Common myeloid progenitor, CD34-positive (primary cell): ENCODE data around the gene CEP170.
"Not testable (repeated sequence)": the region's sequence is repeated elsewhere in the genome, so short reads cannot be mapped to it uniquely, and the experiment has no call there.

Source experiments
- CTCF ChIA-PET: fragments of 350-600 bp; sonication (Branson Sonifier 250); formaldehyde crosslinking; loops from one replicate; lab custom pipeline; 2021; ENCODE audit warnings: antibody characterized with exemption; lab: Charles Lee
- POLR2A ChIA-PET: fragments of 350-600 bp; sonication (Branson Sonifier 250); formaldehyde crosslinking; loops from one replicate; lab custom pipeline; 2021; ENCODE audit warnings: antibody characterized with exemption; lab: Charles Lee
- DNase-seq, 3 donors: peaks; one replicate each; pipeline versions ENCODE4 v3.0.0 to v3.0.0-alpha.2; 2013
- H3K27ac ChIP-seq, 2 experiments: 1 replicate in 1 of 2; 2 replicates in 1 of 2; pipeline ENCODE4 v1.7.0; 2013; ENCODE audit warnings: inconsistent platforms in 2 of 2, low read length in 2 of 2, mild to moderate bottlenecking in 2 of 2, low read depth in 1 of 2, moderate library complexity in 1 of 2; ENCODE audit not compliant: severe bottlenecking in 2 of 2, insufficient read depth in 1 of 2, poor library complexity in 1 of 2
- H3K27me3 ChIP-seq, 5 experiments: replicated peaks in 2 of 5; 1 replicate in 3 of 5; 2 replicates in 2 of 5; pipeline versions ENCODE4 v1.6.1 to v1.7.0; 2013; ENCODE audit warnings: low read length in 4 of 5, mild to moderate bottlenecking in 2 of 5, moderate library complexity in 2 of 5, inconsistent platforms in 1 of 5; ENCODE audit not compliant: insufficient read depth in 5 of 5, control insufficient read depth in 4 of 5
- H3K36me3 ChIP-seq, 4 experiments: 1 replicate in 2 of 4; 2 replicates in 2 of 4; pipeline versions ENCODE4 v1.6.1 to v1.7.0; 2013; ENCODE audit warnings: low read length in 3 of 4, control low read depth in 1 of 4, mild to moderate bottlenecking in 1 of 4; ENCODE audit not compliant: control insufficient read depth in 4 of 4, insufficient read depth in 4 of 4
- H3K4me1 ChIP-seq, 4 experiments: 1 replicate in 3 of 4; 2 replicates in 1 of 4; pipeline versions ENCODE4 v1.6.1 to v1.7.1; 2013; ENCODE audit warnings: low read length in 3 of 4, mild to moderate bottlenecking in 3 of 4, control low read depth in 1 of 4, inconsistent platforms in 1 of 4, moderate library complexity in 1 of 4; ENCODE audit not compliant: control insufficient read depth in 4 of 4, insufficient read depth in 4 of 4; ENCODE audit errors: control extremely low read depth in 1 of 4
- H3K4me3 ChIP-seq, 7 experiments: 1 replicate in 4 of 7; 2 replicates in 3 of 7; pipeline versions ENCODE4 v1.5.1 to v1.7.0; 2013; ENCODE audit warnings: mild to moderate bottlenecking in 7 of 7, low read length in 6 of 7, moderate library complexity in 6 of 7, inconsistent platforms in 2 of 7, low read depth in 2 of 7, control low read depth in 1 of 7; ENCODE audit not compliant: insufficient read depth in 4 of 7, control insufficient read depth in 1 of 7; ENCODE audit errors: extremely low read depth in 1 of 7
- H3K9me3 ChIP-seq, 5 experiments: 1 replicate in 4 of 5; 2 replicates in 1 of 5; pipeline versions ENCODE4 v1.6.1 to v1.7.1; 2013; ENCODE audit warnings: low read length in 4 of 5, mild to moderate bottlenecking in 2 of 5, inconsistent platforms in 1 of 5, low read depth in 1 of 5, moderate library complexity in 1 of 5; ENCODE audit not compliant: control insufficient read depth in 4 of 5, insufficient read depth in 2 of 5; ENCODE audit errors: control extremely low read depth in 1 of 5
- WGBS: methylation state at CpG from one replicate; pipeline ENCODE4 v1.1.5; 2013; ENCODE audit not compliant: insufficient coverage; 5-methylcytosine and 5-hydroxymethylcytosine counted together

The CEP170 gene

GRCh38 chr1:243105652-243106332 lies 149.3 kb downstream of the CEP170 start:
- H3K27ac ChIP-seq, H3K36me3 ChIP-seq, POLR2A ChIA-PET, H3K4me1 ChIP-seq, DNase-seq, H3K27me3 ChIP-seq, H3K9me3 ChIP-seq, CTCF ChIA-PET, H3K4me3 ChIP-seq: not testable (repeated sequence)
- 78% methylated on average over 3 of the region's 6 CpGs for WGBS

- H3K36me3 ChIP-seq, H3K27me3 ChIP-seq, H3K9me3 ChIP-seq, H3K4me1 ChIP-seq, CTCF ChIA-PET, H3K4me3 ChIP-seq, POLR2A ChIA-PET, H3K27ac ChIP-seq, DNase-seq: not testable (repeated sequence)
Measured at GRCh38 chr1:243105104-243105503, 150.0 kb downstream of the CEP170 start.

GRCh38 chr1:243104452-243104851 lies 150.6 kb downstream of the CEP170 start:
- WGBS, result 86% methylated on average over 2 of the region's 5 CpGs
- H3K4me1 ChIP-seq, H3K27ac ChIP-seq, H3K4me3 ChIP-seq, H3K36me3 ChIP-seq, CTCF ChIA-PET, POLR2A ChIA-PET, DNase-seq, H3K9me3 ChIP-seq, H3K27me3 ChIP-seq: not testable (repeated sequence)

GRCh38 chr1:243101551-243102050 lies 153.5 kb downstream of the CEP170 start:
- peak; percentile 75 to 85 (median 79) for DNase-seq
- POLR2A ChIA-PET, H3K4me1 ChIP-seq, H3K36me3 ChIP-seq, H3K9me3 ChIP-seq, CTCF ChIA-PET, H3K27me3 ChIP-seq: not testable (repeated sequence)
- H3K27ac ChIP-seq, result peak overlapping the region in 1 of 2 experiments; percentile 79
- peak overlapping the region; percentile 19 to 74 (median 57) for H3K4me3 ChIP-seq
- WGBS, result 49% methylated on average over 34 of the region's 40 CpGs

- DNase-seq, H3K36me3 ChIP-seq, H3K4me3 ChIP-seq, CTCF ChIA-PET, H3K9me3 ChIP-seq, POLR2A ChIA-PET, H3K27me3 ChIP-seq, H3K27ac ChIP-seq, H3K4me1 ChIP-seq: not testable (repeated sequence)
- no CpG with 5 or more reads among the region's 3 CpGs for WGBS
Measured at GRCh38 chr1:243087368-243087767, 167.7 kb downstream of the CEP170 start.
